Hepatocyte (in vitro differentiated cells): ENCODE results near the gene MRRF.

Experiments
- CTCF ChIP-seq: fragments of 200-600 bp; sonication (generic); IDR thresholded peaks from 2 replicates; pipeline ENCODE4 v1.5.1; 2016; ENCODE audit warnings: antibody characterized with exemption, mild to moderate bottlenecking; ENCODE audit not compliant: poor library complexity
- EZH2 ChIP-seq: fragments of 200-600 bp; sonication (generic); IDR thresholded peaks from 2 replicates; pipeline ENCODE4 v1.6.1; 2016; ENCODE audit warnings: antibody characterized with exemption, mild to moderate bottlenecking, borderline replicate concordance
- EZH2phosphoT487 ChIP-seq: fragments of 200-600 bp; sonication (generic); IDR thresholded peaks from one replicate; pipeline ENCODE4 v1.6.1; 2018; ENCODE audit warnings: antibody characterized with exemption, mild to moderate bottlenecking, low read depth, moderate library complexity; ENCODE audit not compliant: unreplicated experiment, severe bottlenecking

GRCh38 chr9:122261469-122261881 lies 3.2 kb upstream of the MRRF start:
- no peak for TF ChIP-seq CTCF
- no peak for TF ChIP-seq EZH2
- TF ChIP-seq EZH2phosphoT487, result no peak
